H1 (cell line): ENCODE results near the gene SLC25A34. TPM values are rescaled to one million over a fixed set of nuclear protein-coding genes. Genes with fewer than 3 reads are reported as not detected.

Experiments
- CTCF ChIA-PET: fragments of 300-600 bp; sonication (Branson Sonifier 250); formaldehyde crosslinking; loops from one replicate; lab custom pipeline; 2021; ENCODE audit not compliant: partially characterized antibody; lab: Charles Lee
- POLR2A ChIA-PET: fragments of 300-600 bp; sonication (Branson Sonifier 250); formaldehyde crosslinking; loops from one replicate; lab custom pipeline; 2021; ENCODE audit warnings: inconsistent platforms; ENCODE audit not compliant: partially characterized antibody; lab: Charles Lee
- DNase-seq, 2 experiments: peaks; one replicate each; pipeline versions ENCODE4 v3.0.0 to v3.0.0-alpha.2; 2010 to 2022; ENCODE audit warnings: low spot score in 2 of 2, low read depth in 1 of 2, mixed read lengths in 1 of 2
- FAIRE-seq: peaks from 2 replicates; lab custom pipeline; 2011; peaks lifted over from hg19 to GRCh38; lab: Jason Lieb, UNC
- H2AFZ ChIP-seq: 2 replicates; pipeline ENCODE4 v1.8.1; 2012; ENCODE audit warnings: low read length, inconsistent platforms
- H2AK5ac ChIP-seq: 2 replicates; pipeline ENCODE4 v1.6.1; 2013; ENCODE audit warnings: low read depth, low read length
- H2BK120ac ChIP-seq: replicated peaks from 2 replicates; pipeline ENCODE3; 2013; ENCODE audit warnings: low read depth, low read length, inconsistent platforms
- H2BK12ac ChIP-seq: 2 replicates; pipeline ENCODE4 v1.6.1; 2013; ENCODE audit warnings: low read depth, low read length
- H2BK15ac ChIP-seq: 2 replicates; pipeline ENCODE4 v1.6.1; 2013; ENCODE audit warnings: low read length
- H2BK20ac ChIP-seq: 2 replicates; pipeline ENCODE4 v1.6.1; 2013; ENCODE audit warnings: low read length
- H2BK5ac ChIP-seq: 2 replicates; pipeline ENCODE4 v1.6.1; 2013; ENCODE audit warnings: low read depth, low read length
- H3K14ac ChIP-seq: 2 replicates; pipeline ENCODE4 v1.6.1; 2013; ENCODE audit warnings: inconsistent platforms; ENCODE audit not compliant: insufficient read length
- H3K18ac ChIP-seq: 2 replicates; pipeline ENCODE4 v1.6.1; 2013; ENCODE audit warnings: low read length; ENCODE audit errors: extremely low read depth
- H3K23ac ChIP-seq: 2 replicates; pipeline ENCODE4 v1.6.1; 2013; ENCODE audit warnings: inconsistent platforms; ENCODE audit not compliant: insufficient read length
- H3K23me2 ChIP-seq: 2 replicates; pipeline ENCODE4 v1.6.1; 2013; ENCODE audit warnings: low read depth, low read length
- H3K27ac ChIP-seq: 2 replicates; pipeline ENCODE4 v1.6.1; 2011; ENCODE audit warnings: low read depth, low read length, inconsistent platforms
- H3K27me3 ChIP-seq, 4 experiments: replicated peaks in 1 of 4; 1 replicate in 1 of 4; 2 replicates in 3 of 4; pipeline versions ENCODE4 v1.6.1 to v1.8.1; 2011 to 2013; ENCODE audit warnings: low read length in 3 of 4, mild to moderate bottlenecking in 3 of 4, inconsistent platforms in 2 of 4, mixed read lengths in 2 of 4, moderate library complexity in 1 of 4; ENCODE audit not compliant: control insufficient read depth in 3 of 4, insufficient read depth in 3 of 4; ENCODE audit errors: extremely low read depth in 1 of 4
- H3K36me3 ChIP-seq, 4 experiments: 2 replicates each; pipeline versions ENCODE4 v1.6.1 to v1.8.1; 2011 to 2013; ENCODE audit warnings: mild to moderate bottlenecking in 4 of 4, low read length in 3 of 4, moderate library complexity in 2 of 4, control low read depth in 1 of 4, inconsistent platforms in 1 of 4; ENCODE audit not compliant: insufficient read depth in 4 of 4, control insufficient read depth in 2 of 4
- H3K4ac ChIP-seq: replicated peaks from 2 replicates; pipeline ENCODE3; 2013; ENCODE audit warnings: low read length, low read depth, mixed read lengths, inconsistent platforms; ENCODE audit not compliant: insufficient read length
- H3K4me1 ChIP-seq, 4 experiments: replicated peaks in 1 of 4; 1 replicate in 1 of 4; 2 replicates in 3 of 4; pipeline versions ENCODE4 v1.6.1 to v1.8.1; 2011 to 2013; ENCODE audit warnings: low read length in 3 of 4, inconsistent platforms in 2 of 4, mixed read lengths in 1 of 4; ENCODE audit not compliant: insufficient read depth in 4 of 4, control insufficient read depth in 3 of 4
- H3K4me2 ChIP-seq, 2 experiments: 2 replicates each; pipeline versions ENCODE4 v1.6.1 to v1.8.1; 2011 to 2013; ENCODE audit warnings: low read depth in 2 of 2, low read length in 2 of 2, control low read depth in 1 of 2, inconsistent platforms in 1 of 2, mild to moderate bottlenecking in 1 of 2; ENCODE audit not compliant: insufficient read depth in 1 of 2
- H3K4me3 ChIP-seq, 4 experiments: fragments of 200-600, 300-600 bp in 1 of 4; sonication (generic), shearing (Covaris generic), sonication (Bioruptor Twin) in 1 of 4; 2 replicates each; pipeline versions ENCODE4 v1.5.1 to v1.8.1; 2011 to 2016; ENCODE audit warnings: low read length in 4 of 4, low read depth in 3 of 4, control low read depth in 2 of 4, inconsistent platforms in 2 of 4, mild to moderate bottlenecking in 2 of 4, mixed read lengths in 1 of 4, moderate library complexity in 1 of 4; ENCODE audit not compliant: insufficient read depth in 2 of 4; ENCODE audit errors: extremely low read depth in 1 of 4
- H3K56ac ChIP-seq: replicated peaks from 2 replicates; pipeline ENCODE3; 2013; ENCODE audit warnings: low read depth, mild to moderate bottlenecking, mixed read lengths, low read length, inconsistent platforms; ENCODE audit not compliant: insufficient read length
- H3K79me1 ChIP-seq: 2 replicates; pipeline ENCODE4 v1.6.1; 2013; ENCODE audit warnings: low read depth, low read length, control low read depth
- H3K79me2 ChIP-seq, 2 experiments: 2 replicates each; pipeline versions ENCODE4 v1.6.1 to v1.8.1; 2012 to 2013; ENCODE audit warnings: low read length in 2 of 2, mild to moderate bottlenecking in 2 of 2, inconsistent platforms in 1 of 2; ENCODE audit not compliant: insufficient read depth in 2 of 2, control insufficient read depth in 1 of 2
- H3K9ac ChIP-seq, 4 experiments: replicated peaks in 1 of 4; 1 replicate in 1 of 4; 2 replicates in 3 of 4; pipeline versions ENCODE4 v1.6.1 to v1.8.1; 2011 to 2013; ENCODE audit warnings: low read depth in 3 of 4, low read length in 3 of 4, control low read depth in 2 of 4, mild to moderate bottlenecking in 2 of 4, moderate library complexity in 2 of 4, inconsistent platforms in 1 of 4; ENCODE audit errors: extremely low read depth in 1 of 4
- H3K9me3 ChIP-seq, 2 experiments: 2 replicates each; pipeline versions ENCODE4 v1.6.1 to v1.8.1; 2012 to 2013; ENCODE audit warnings: mild to moderate bottlenecking in 2 of 2, moderate library complexity in 2 of 2, control low read depth in 1 of 2, inconsistent platforms in 1 of 2, low read depth in 1 of 2, low read length in 1 of 2, mixed read lengths in 1 of 2; ENCODE audit not compliant: insufficient read depth in 2 of 2
- H4K20me1 ChIP-seq, 2 experiments: replicated peaks in 1 of 2; 2 replicates each; pipeline versions ENCODE3 to v1.8.1; 2011 to 2013; ENCODE audit warnings: inconsistent platforms in 2 of 2, low read length in 2 of 2, mild to moderate bottlenecking in 1 of 2; ENCODE audit not compliant: insufficient read depth in 2 of 2, control insufficient read depth in 1 of 2
- H4K5ac ChIP-seq: 2 replicates; pipeline ENCODE4 v1.6.1; 2013; ENCODE audit warnings: low read length, low read depth, mixed read lengths, inconsistent platforms; ENCODE audit not compliant: insufficient read length
- H4K8ac ChIP-seq: 2 replicates; pipeline ENCODE4 v1.8.0; 2013; ENCODE audit warnings: mild to moderate bottlenecking, moderate library complexity, low read length, inconsistent platforms; ENCODE audit not compliant: insufficient read depth; ENCODE audit errors: extremely low read depth
- H4K91ac ChIP-seq: replicated peaks from 2 replicates; pipeline ENCODE3; 2013; ENCODE audit warnings: low read length, mixed read lengths, inconsistent platforms; ENCODE audit not compliant: insufficient read length
- WGBS, 2 experiments: shearing (Covaris generic) in 1 of 2; methylation state at CpG; one replicate each; pipeline versions ENCODE4 v1.1.6 to v1.1.7; 2013 to 2015; ENCODE audit warnings: low lambda C conversion rate in 2 of 2, mixed read lengths in 2 of 2, inconsistent platforms in 1 of 2, low coverage in 1 of 2, missing lambda C conversion rate in 1 of 2; ENCODE audit not compliant: insufficient replicate concordance in 2 of 2, insufficient coverage in 1 of 2, insufficient read length in 1 of 2; ENCODE audit errors: extremely low coverage in 1 of 2, missing lambda C conversion rate in 1 of 2; 5-methylcytosine and 5-hydroxymethylcytosine counted together
- polyA plus RNA-seq, 7 experiments: library from polyadenylated mRNA; depleted of rRNA in 3 of 7; stranded (reverse) in 5 of 7; unstranded in 2 of 7; fragments of >200 nt in 5 of 7; fragments of 200-250 nt in 2 of 7; gene quantifications; 1 replicate in 5 of 7; 2 replicates in 1 of 7; 4 replicates in 1 of 7; pipeline versions ENCODE4 v1.2.1 to v1.2.3, GENCODE V29; 2011 to 2013; ENCODE audit warnings: missing spikeins in 2 of 7, mixed read lengths in 2 of 7
- total RNA-seq: library from RNA; stranded (reverse); fragmentation: NEBNext Ultra II Directional; extraction: Animal tissue kit (Norgen Biotek cat#: 25700); gene quantifications from 2 replicates; pipeline ENCODE4 v1.2.1, GENCODE V29; 2021
- TF ChIP-seq, protein P1 (sequence below): IDR thresholded peaks from 2 replicates; pipeline ENCODE4 v1.6.1; 2011; ENCODE audit warnings: low read depth, mild to moderate bottlenecking, low read length; ENCODE audit not compliant: insufficient read depth

SLC25A34 gene
- total and polyA plus RNA-seq, 2 of the 8 experiments (the other 6 are each of a cell fraction or from before 2014, with no cell fraction given), result 0.48 to 0.62 TPM

DNA sequence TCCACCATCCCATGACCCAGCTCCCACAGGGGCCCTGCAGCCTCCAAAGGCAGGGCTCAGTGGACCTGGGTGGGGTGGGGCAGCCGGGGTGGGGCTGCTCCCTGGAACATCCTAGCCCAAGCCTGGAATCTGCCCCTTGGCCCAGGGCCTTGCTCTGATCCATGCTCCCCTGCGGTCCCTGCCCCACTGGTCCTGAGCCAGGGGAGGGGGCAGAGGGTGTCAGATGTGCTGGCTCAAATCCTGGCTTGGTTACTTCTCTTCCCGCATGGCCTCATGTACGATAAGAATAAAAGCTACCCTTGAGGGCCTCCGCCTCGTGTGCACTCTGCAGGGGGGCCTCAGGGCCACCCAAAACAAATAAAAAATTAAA is 819 bp downstream of the SLC25A34 start:
- no peak overlapping the region for H2BK20ac ChIP-seq
- no peak overlapping the region for H3K23ac ChIP-seq
- H4K5ac ChIP-seq, result no peak overlapping the region
- no peaks in the 10 kb centered on the region for H3K79me2 ChIP-seq
- DNase-seq (no peak), FAIRE-seq (no peak)
- H3K79me1 ChIP-seq, result no peaks in the 10 kb centered on the region
- H3K4me2 ChIP-seq, result no peak overlapping the region
- no peak overlapping the region for H3K9ac ChIP-seq
- 78% methylated on average over 6 of the region's 6 CpGs; no CpG with 5 or more reads in 1 of the 2 experiments for whole genome bisulfite sequencing, 2 experiments
- H3K4me1 ChIP-seq, result peaks cover 0 to 17% (median 5%) of the 10 kb centered on the region in 4 experiments; a peak in 5 of 7 replicates
- no peak overlapping the region for H2AFZ ChIP-seq
- no peak overlapping the region for H3K14ac ChIP-seq
- H2BK5ac ChIP-seq, result no peak overlapping the region
- no peak overlapping the region for H4K8ac ChIP-seq
- H2BK12ac ChIP-seq, result no peak overlapping the region
- POLR2A ChIA-PET, result interaction anchor here (0.8 to 2.0 kb wide), 7 partner anchors 11 to 118 kb away, joined by 3 to 6 read pairs (median 4); no protein-coding TSS in a partner anchor
- no peak overlapping the region for H3K27ac ChIP-seq
- H2AK5ac ChIP-seq, result no peak overlapping the region
- H2BK120ac ChIP-seq, result no peak overlapping the region
- H4K91ac ChIP-seq, result no peak overlapping the region
- H3K4ac ChIP-seq, result no peak overlapping the region
- no peaks in the 10 kb centered on the region for H3K9me3 ChIP-seq
- H3K56ac ChIP-seq, result no peak overlapping the region
- H3K4me3 ChIP-seq, result no peak overlapping the region
- peaks cover 0 to 8% (median 3%) of the 10 kb centered on the region in 4 experiments; a peak in 5 of 8 replicates for H3K36me3 ChIP-seq
- no peak overlapping the region for H2BK15ac ChIP-seq
- peaks cover 4 to 6% of the 10 kb centered on the region in 2 experiments for H4K20me1 ChIP-seq
- CTCF ChIA-PET, result interaction anchor here (0.6 to 6.1 kb wide), 5 partner anchors 11 to 501 kb away, joined by 3 to 41 read pairs (median 3); no protein-coding TSS in a partner anchor
- H3K23me2 ChIP-seq, result no peaks in the 10 kb centered on the region
- H3K18ac ChIP-seq, result no peak overlapping the region
- no peaks in the 10 kb centered on the region for H3K27me3 ChIP-seq
- TF ChIP-seq, protein P1, sequence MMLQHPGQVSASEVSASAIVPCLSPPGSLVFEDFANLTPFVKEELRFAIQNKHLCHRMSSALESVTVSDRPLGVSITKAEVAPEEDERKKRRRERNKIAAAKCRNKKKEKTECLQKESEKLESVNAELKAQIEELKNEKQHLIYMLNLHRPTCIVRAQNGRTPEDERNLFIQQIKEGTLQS, result no peak
